H1 (cell line): ENCODE measurements around the gene VEZT. TPM values are rescaled to one million over a fixed set of nuclear protein-coding genes. Genes with fewer than 3 reads are reported as not detected.

Experiments
- CTCF ChIA-PET: fragments of 300-600 bp; sonication (Branson Sonifier 250); formaldehyde crosslinking; loops from one replicate; lab custom pipeline; 2021; ENCODE audit not compliant: partially characterized antibody; lab: Charles Lee
- POLR2A ChIA-PET: fragments of 300-600 bp; sonication (Branson Sonifier 250); formaldehyde crosslinking; loops from one replicate; lab custom pipeline; 2021; ENCODE audit warnings: inconsistent platforms; ENCODE audit not compliant: partially characterized antibody; lab: Charles Lee
- DNase-seq, 2 experiments: peaks; one replicate each; pipeline versions ENCODE4 v3.0.0 to v3.0.0-alpha.2; 2010 to 2022; ENCODE audit warnings: low spot score in 2 of 2, low read depth in 1 of 2, mixed read lengths in 1 of 2
- FAIRE-seq: peaks from 2 replicates; lab custom pipeline; 2011; peaks lifted over from hg19 to GRCh38; lab: Jason Lieb, UNC
- H2AFZ ChIP-seq: 2 replicates; pipeline ENCODE4 v1.8.1; 2012; ENCODE audit warnings: low read length, inconsistent platforms
- H2AK5ac ChIP-seq: 2 replicates; pipeline ENCODE4 v1.6.1; 2013; ENCODE audit warnings: low read depth, low read length
- H2BK120ac ChIP-seq: replicated peaks from 2 replicates; pipeline ENCODE3; 2013; ENCODE audit warnings: low read depth, low read length, inconsistent platforms
- H2BK12ac ChIP-seq: 2 replicates; pipeline ENCODE4 v1.6.1; 2013; ENCODE audit warnings: low read depth, low read length
- H2BK15ac ChIP-seq: 2 replicates; pipeline ENCODE4 v1.6.1; 2013; ENCODE audit warnings: low read length
- H2BK20ac ChIP-seq: 2 replicates; pipeline ENCODE4 v1.6.1; 2013; ENCODE audit warnings: low read length
- H2BK5ac ChIP-seq: 2 replicates; pipeline ENCODE4 v1.6.1; 2013; ENCODE audit warnings: low read depth, low read length
- H3K14ac ChIP-seq: 2 replicates; pipeline ENCODE4 v1.6.1; 2013; ENCODE audit warnings: inconsistent platforms; ENCODE audit not compliant: insufficient read length
- H3K18ac ChIP-seq: 2 replicates; pipeline ENCODE4 v1.6.1; 2013; ENCODE audit warnings: low read length; ENCODE audit errors: extremely low read depth
- H3K23ac ChIP-seq: 2 replicates; pipeline ENCODE4 v1.6.1; 2013; ENCODE audit warnings: inconsistent platforms; ENCODE audit not compliant: insufficient read length
- H3K23me2 ChIP-seq: 2 replicates; pipeline ENCODE4 v1.6.1; 2013; ENCODE audit warnings: low read depth, low read length
- H3K27ac ChIP-seq: 2 replicates; pipeline ENCODE4 v1.6.1; 2011; ENCODE audit warnings: low read depth, low read length, inconsistent platforms
- H3K27me3 ChIP-seq, 4 experiments: replicated peaks in 1 of 4; 1 replicate in 1 of 4; 2 replicates in 3 of 4; pipeline versions ENCODE4 v1.6.1 to v1.8.1; 2011 to 2013; ENCODE audit warnings: low read length in 3 of 4, mild to moderate bottlenecking in 3 of 4, inconsistent platforms in 2 of 4, mixed read lengths in 2 of 4, moderate library complexity in 1 of 4; ENCODE audit not compliant: control insufficient read depth in 3 of 4, insufficient read depth in 3 of 4; ENCODE audit errors: extremely low read depth in 1 of 4
- H3K36me3 ChIP-seq, 4 experiments: 2 replicates each; pipeline versions ENCODE4 v1.6.1 to v1.8.1; 2011 to 2013; ENCODE audit warnings: mild to moderate bottlenecking in 4 of 4, low read length in 3 of 4, moderate library complexity in 2 of 4, control low read depth in 1 of 4, inconsistent platforms in 1 of 4; ENCODE audit not compliant: insufficient read depth in 4 of 4, control insufficient read depth in 2 of 4
- H3K4ac ChIP-seq: replicated peaks from 2 replicates; pipeline ENCODE3; 2013; ENCODE audit warnings: low read length, low read depth, mixed read lengths, inconsistent platforms; ENCODE audit not compliant: insufficient read length
- H3K4me1 ChIP-seq, 4 experiments: replicated peaks in 1 of 4; 1 replicate in 1 of 4; 2 replicates in 3 of 4; pipeline versions ENCODE4 v1.6.1 to v1.8.1; 2011 to 2013; ENCODE audit warnings: low read length in 3 of 4, inconsistent platforms in 2 of 4, mixed read lengths in 1 of 4; ENCODE audit not compliant: insufficient read depth in 4 of 4, control insufficient read depth in 3 of 4
- H3K4me2 ChIP-seq, 2 experiments: 2 replicates each; pipeline versions ENCODE4 v1.6.1 to v1.8.1; 2011 to 2013; ENCODE audit warnings: low read depth in 2 of 2, low read length in 2 of 2, control low read depth in 1 of 2, inconsistent platforms in 1 of 2, mild to moderate bottlenecking in 1 of 2; ENCODE audit not compliant: insufficient read depth in 1 of 2
- H3K4me3 ChIP-seq, 4 experiments: fragments of 200-600, 300-600 bp in 1 of 4; sonication (generic), shearing (Covaris generic), sonication (Bioruptor Twin) in 1 of 4; 2 replicates each; pipeline versions ENCODE4 v1.5.1 to v1.8.1; 2011 to 2016; ENCODE audit warnings: low read length in 4 of 4, low read depth in 3 of 4, control low read depth in 2 of 4, inconsistent platforms in 2 of 4, mild to moderate bottlenecking in 2 of 4, mixed read lengths in 1 of 4, moderate library complexity in 1 of 4; ENCODE audit not compliant: insufficient read depth in 2 of 4; ENCODE audit errors: extremely low read depth in 1 of 4
- H3K56ac ChIP-seq: replicated peaks from 2 replicates; pipeline ENCODE3; 2013; ENCODE audit warnings: low read depth, mild to moderate bottlenecking, mixed read lengths, low read length, inconsistent platforms; ENCODE audit not compliant: insufficient read length
- H3K79me1 ChIP-seq: 2 replicates; pipeline ENCODE4 v1.6.1; 2013; ENCODE audit warnings: low read depth, low read length, control low read depth
- H3K79me2 ChIP-seq, 2 experiments: 2 replicates each; pipeline versions ENCODE4 v1.6.1 to v1.8.1; 2012 to 2013; ENCODE audit warnings: low read length in 2 of 2, mild to moderate bottlenecking in 2 of 2, inconsistent platforms in 1 of 2; ENCODE audit not compliant: insufficient read depth in 2 of 2, control insufficient read depth in 1 of 2
- H3K9ac ChIP-seq, 4 experiments: replicated peaks in 1 of 4; 1 replicate in 1 of 4; 2 replicates in 3 of 4; pipeline versions ENCODE4 v1.6.1 to v1.8.1; 2011 to 2013; ENCODE audit warnings: low read depth in 3 of 4, low read length in 3 of 4, control low read depth in 2 of 4, mild to moderate bottlenecking in 2 of 4, moderate library complexity in 2 of 4, inconsistent platforms in 1 of 4; ENCODE audit errors: extremely low read depth in 1 of 4
- H3K9me3 ChIP-seq, 2 experiments: 2 replicates each; pipeline versions ENCODE4 v1.6.1 to v1.8.1; 2012 to 2013; ENCODE audit warnings: mild to moderate bottlenecking in 2 of 2, moderate library complexity in 2 of 2, control low read depth in 1 of 2, inconsistent platforms in 1 of 2, low read depth in 1 of 2, low read length in 1 of 2, mixed read lengths in 1 of 2; ENCODE audit not compliant: insufficient read depth in 2 of 2
- H4K20me1 ChIP-seq, 2 experiments: replicated peaks in 1 of 2; 2 replicates each; pipeline versions ENCODE3 to v1.8.1; 2011 to 2013; ENCODE audit warnings: inconsistent platforms in 2 of 2, low read length in 2 of 2, mild to moderate bottlenecking in 1 of 2; ENCODE audit not compliant: insufficient read depth in 2 of 2, control insufficient read depth in 1 of 2
- H4K5ac ChIP-seq: 2 replicates; pipeline ENCODE4 v1.6.1; 2013; ENCODE audit warnings: low read length, low read depth, mixed read lengths, inconsistent platforms; ENCODE audit not compliant: insufficient read length
- H4K8ac ChIP-seq: 2 replicates; pipeline ENCODE4 v1.8.0; 2013; ENCODE audit warnings: mild to moderate bottlenecking, moderate library complexity, low read length, inconsistent platforms; ENCODE audit not compliant: insufficient read depth; ENCODE audit errors: extremely low read depth
- H4K91ac ChIP-seq: replicated peaks from 2 replicates; pipeline ENCODE3; 2013; ENCODE audit warnings: low read length, mixed read lengths, inconsistent platforms; ENCODE audit not compliant: insufficient read length
- BRCA1 ChIP-seq: IDR thresholded peaks from 2 replicates; pipeline ENCODE4 v1.6.1; 2012; ENCODE audit warnings: low read depth, low read length, improper control_type of control experiment
- CREB1 ChIP-seq: IDR thresholded peaks from 2 replicates; pipeline ENCODE4 v1.6.1; 2012; ENCODE audit warnings: inconsistent platforms
- CTCF ChIP-seq, 3 experiments: IDR thresholded peaks; 1 replicate in 2 of 3; 2 replicates in 1 of 3; pipeline versions ENCODE4 v1.5.1 to v1.6.1; 2011; ENCODE audit warnings: low read length in 3 of 3, mild to moderate bottlenecking in 3 of 3, inconsistent platforms in 2 of 3, low read depth in 1 of 3, moderate library complexity in 1 of 3; ENCODE audit not compliant: insufficient read depth in 1 of 3; ENCODE audit errors: control extremely low read depth in 1 of 3
- EGR1 ChIP-seq: IDR thresholded peaks from 2 replicates; pipeline ENCODE4 v1.6.1; 2011; ENCODE audit warnings: low read depth, low read length, borderline replicate concordance
- HDAC2 ChIP-seq, 2 experiments: fragments of 300-600 bp in 1 of 2; sonication (generic) in 1 of 2; IDR thresholded peaks; 2 replicates each; pipeline ENCODE4 v1.6.1; 2011 to 2012; ENCODE audit warnings: low read depth in 2 of 2, low read length in 2 of 2, mild to moderate bottlenecking in 2 of 2, moderate library complexity in 2 of 2, borderline replicate concordance in 1 of 2, inconsistent platforms in 1 of 2
- NRF1 ChIP-seq: IDR thresholded peaks from 2 replicates; pipeline ENCODE4 v1.6.1; 2011; ENCODE audit warnings: mild to moderate bottlenecking, low read depth, low read length, improper control_type of control experiment
- SIX5 ChIP-seq: IDR thresholded peaks from 2 replicates; pipeline ENCODE4 v1.6.1; 2011; ENCODE audit warnings: mild to moderate bottlenecking, low read depth, low read length
- SP2 ChIP-seq: IDR thresholded peaks from 2 replicates; pipeline ENCODE4 v1.6.1; 2012; ENCODE audit warnings: mild to moderate bottlenecking, low read length, inconsistent platforms
- SUZ12 ChIP-seq: fragments of 200-600 bp; sonication (generic); IDR thresholded peaks from 2 replicates; pipeline ENCODE4 v1.6.1; 2012; ENCODE audit warnings: mild to moderate bottlenecking, inconsistent platforms, low read length, moderate library complexity, mixed read lengths
- TEAD4 ChIP-seq: IDR thresholded peaks from 2 replicates; pipeline ENCODE4 v1.6.1; 2012; ENCODE audit warnings: low read depth, low read length, inconsistent platforms, mixed read lengths
- WGBS, 2 experiments: shearing (Covaris generic) in 1 of 2; methylation state at CpG; one replicate each; pipeline versions ENCODE4 v1.1.6 to v1.1.7; 2013 to 2015; ENCODE audit warnings: low lambda C conversion rate in 2 of 2, mixed read lengths in 2 of 2, inconsistent platforms in 1 of 2, low coverage in 1 of 2, missing lambda C conversion rate in 1 of 2; ENCODE audit not compliant: insufficient replicate concordance in 2 of 2, insufficient coverage in 1 of 2, insufficient read length in 1 of 2; ENCODE audit errors: extremely low coverage in 1 of 2, missing lambda C conversion rate in 1 of 2; 5-methylcytosine and 5-hydroxymethylcytosine counted together
- polyA plus RNA-seq, 7 experiments: library from polyadenylated mRNA; depleted of rRNA in 3 of 7; stranded (reverse) in 5 of 7; unstranded in 2 of 7; fragments of >200 nt in 5 of 7; fragments of 200-250 nt in 2 of 7; gene quantifications; 1 replicate in 5 of 7; 2 replicates in 1 of 7; 4 replicates in 1 of 7; pipeline versions ENCODE4 v1.2.1 to v1.2.3, GENCODE V29; 2011 to 2013; ENCODE audit warnings: missing spikeins in 2 of 7, mixed read lengths in 2 of 7
- total RNA-seq: library from RNA; stranded (reverse); fragmentation: NEBNext Ultra II Directional; extraction: Animal tissue kit (Norgen Biotek cat#: 25700); gene quantifications from 2 replicates; pipeline ENCODE4 v1.2.1, GENCODE V29; 2021
- TF ChIP-seq, protein P1 (sequence below): IDR thresholded peaks from 2 replicates; pipeline ENCODE4 v1.6.1; 2011; ENCODE audit warnings: low read length, improper control_type of control experiment

Gene VEZT
- total and polyA plus RNA-seq, 2 of the 8 experiments (the other 6 are each of a cell fraction or from before 2014, with no cell fraction given) = 44.0 to 56.1 TPM

GRCh38 chr12:95237315-95237714 lies 19.7 kb downstream of the VEZT start:
- H3K36me3 ChIP-seq = peaks cover 0 to 12% (median 4%) of the 10 kb centered on the region in 4 experiments; a peak in 4 of 8 replicates
- TF ChIP-seq SUZ12 = no peak
- TF ChIP-seq EGR1 = no peak
- no peak for TF ChIP-seq NRF1
- no peak for TF ChIP-seq BRCA1
- no peak for TF ChIP-seq CTCF (IDR thresholded peaks at IDR 0.05; ENCODE audit: control extremely low read depth in 1 of 3, insufficient read depth in 1 of 3, low read depth in 1 of 3, low read length in 3 of 3)
- no peak for TF ChIP-seq HDAC2 (IDR thresholded peaks at IDR 0.05; ENCODE audit: borderline replicate concordance in 1 of 2, low read depth in 2 of 2, low read length in 2 of 2)
- no peak for TF ChIP-seq SP2
- TF ChIP-seq SIX5 = no peak
- TF ChIP-seq TEAD4 = no peak
- TF ChIP-seq, protein P1, sequence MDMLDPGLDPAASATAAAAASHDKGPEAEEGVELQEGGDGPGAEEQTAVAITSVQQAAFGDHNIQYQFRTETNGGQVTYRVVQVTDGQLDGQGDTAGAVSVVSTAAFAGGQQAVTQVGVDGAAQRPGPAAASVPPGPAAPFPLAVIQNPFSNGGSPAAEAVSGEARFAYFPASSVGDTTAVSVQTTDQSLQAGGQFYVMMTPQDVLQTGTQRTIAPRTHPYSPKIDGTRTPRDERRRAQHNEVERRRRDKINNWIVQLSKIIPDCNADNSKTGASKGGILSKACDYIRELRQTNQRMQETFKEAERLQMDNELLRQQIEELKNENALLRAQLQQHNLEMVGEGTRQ = no peak
- TF ChIP-seq CREB1 = no peak

More at GRCh38 chr12:95237315-95237714, 19.7 kb downstream of the VEZT start:
- Histone ChIP-seq H3K14ac (no peak overlapping the region), H3K4ac (no peak overlapping the region), H3K23ac (no peak overlapping the region), H2BK20ac (no peak overlapping the region), H3K79me2 (peaks cover 0 to 74% of the 10 kb centered on the region in 2 experiments; a peak in 3 of 4 replicates), H4K5ac (no peak overlapping the region), H2AFZ (no peak overlapping the region), H3K27me3 (no peaks in the 10 kb centered on the region), H4K20me1 (peaks cover 0 to 6% of the 10 kb centered on the region in 2 experiments), H2BK5ac (no peak overlapping the region), H3K18ac (no peak overlapping the region), H3K27ac (no peak overlapping the region), H2AK5ac (no peak overlapping the region), H2BK12ac (no peak overlapping the region), H3K9ac (no peak overlapping the region), H4K8ac (no peak overlapping the region), H3K23me2 (no peaks in the 10 kb centered on the region), H3K4me3 (no peak overlapping the region), H3K9me3 (peaks cover 0 to 14% of the 10 kb centered on the region in 2 experiments; a peak in 1 of 4 replicates), H2BK120ac (no peak overlapping the region), H4K91ac (no peak overlapping the region), H3K79me1 (no peaks in the 10 kb centered on the region; the same call in 1 of the 2 replicates), H3K56ac (no peak overlapping the region), H2BK15ac (no peak overlapping the region), H3K4me2 (no peak overlapping the region), H3K4me1 (no peaks in the 10 kb centered on the region)
- FAIRE-seq (no peak), DNase-seq (no peak)
- ChIA-PET CTCF (no interaction called here), POLR2A (no interaction called here)
- WGBS, 2 experiments = 85% methylated on average over 1 of the region's 1 CpG; no CpG with 5 or more reads in 1 of the 2 experiments
